HL-60 (cell line): ENCODE measurements around the gene SIAH3.

Source experiments
- DNase-seq, 2 experiments: peaks; one replicate each; pipeline ENCODE4 v3.0.0-alpha.2; 2010 to 2020; ENCODE audit warnings: low read depth in 1 of 2, low spot score in 1 of 2
- H3K27ac ChIP-seq: fragments of 250-450 bp; sonication (Bioruptor Pico); replicated peaks from 2 replicates; pipeline ENCODE4 v1.5.1; 2020; ENCODE audit warnings: mild to moderate bottlenecking, moderate library complexity
- H3K27me3 ChIP-seq: fragments of 250-450 bp; sonication (Bioruptor Pico); 2 replicates; pipeline ENCODE4 v1.5.1; 2021; ENCODE audit warnings: mild to moderate bottlenecking, moderate library complexity; ENCODE audit not compliant: insufficient read depth, poor library complexity, severe bottlenecking
- H3K4me3 ChIP-seq: replicated peaks from 2 replicates; pipeline ENCODE4 v1.5.1; 2011; ENCODE audit warnings: mild to moderate bottlenecking, control low read depth, low read length; ENCODE audit not compliant: insufficient read depth
- CTCF ChIP-seq: IDR thresholded peaks from one replicate; pipeline ENCODE4 v1.5.1; 2011; ENCODE audit warnings: low read length, control low read depth, inconsistent platforms; ENCODE audit not compliant: insufficient read depth
- GABPA ChIP-seq: IDR thresholded peaks from 2 replicates; pipeline ENCODE4 v1.6.1; 2012; ENCODE audit warnings: low read depth
- POLR2AphosphoS5 ChIP-seq: IDR thresholded peaks from 2 replicates; pipeline ENCODE4 v1.6.1; 2012; ENCODE audit warnings: low read depth
- REST ChIP-seq: IDR thresholded peaks from 2 replicates; pipeline ENCODE4 v1.6.1; 2012; ENCODE audit warnings: low read depth; ENCODE audit not compliant: insufficient replicate concordance
- SPI1 ChIP-seq: IDR thresholded peaks from 2 replicates; pipeline ENCODE4 v1.6.1; 2012; ENCODE audit warnings: low read depth, mild to moderate bottlenecking, borderline replicate concordance

SIAH3 gene

GRCh38 chr13:45826731-45827130 lies 24.8 kb downstream of the SIAH3 start:
- H3K4me3 ChIP-seq, result no peak overlapping the region
- TF ChIP-seq POLR2AphosphoS5 (peak; percentile 24; the same call in 1 of the 2 replicates), CTCF (no peak), SPI1 (0 out of 2 replicates have a peak, but pooled peaks have one; percentile 17)
- H3K27me3 ChIP-seq, result no peaks in the 10 kb centered on the region
- peak in 1 of 2 experiments; percentile 83 for DNase-seq
- H3K27ac ChIP-seq, result peak overlapping the region; percentile 41

DNA sequence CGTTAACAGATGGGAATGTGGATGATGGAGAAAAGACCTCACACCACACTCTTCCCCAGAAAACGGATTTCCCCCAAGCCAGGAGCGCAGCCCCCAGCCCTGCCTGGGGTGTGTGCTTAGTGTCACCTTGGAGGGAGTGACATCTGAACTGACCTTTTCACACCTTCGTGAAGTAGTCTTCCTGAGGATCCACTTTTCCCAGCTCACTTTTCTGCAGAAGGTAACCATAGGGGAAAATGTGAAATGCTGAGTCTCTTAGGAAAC lies 26.2 kb downstream of the SIAH3 start:
- no peak overlapping the region for H3K27ac ChIP-seq
- H3K4me3 ChIP-seq, result no peak overlapping the region
- TF ChIP-seq POLR2AphosphoS5 (no peak), SPI1 (no peak), GABPA (no peak), CTCF (no peak), REST (no peak)
- H3K27me3 ChIP-seq, result no peaks in the 10 kb centered on the region
- DNase-seq, result no peak

- Histone ChIP-seq H3K27me3 (no peaks in the 10 kb centered on the region), H3K27ac (no peak overlapping the region), H3K4me3 (no peak overlapping the region)
- no peak for DNase-seq
- TF ChIP-seq GABPA (no peak), SPI1 (no peak), REST (no peak), CTCF (no peak), POLR2AphosphoS5 (no peak)
These were observed 28.0 kb downstream of the SIAH3 start for GRCh38 chr13:45823583-45823982.

- Histone ChIP-seq H3K27ac (no peak overlapping the region), H3K4me3 (no peak overlapping the region), H3K27me3 (no peaks in the 10 kb centered on the region)
- TF ChIP-seq CTCF (no peak), REST (no peak), GABPA (no peak), POLR2AphosphoS5 (no peak), SPI1 (no peak)
- no peak for DNase-seq
These were observed 29.7 kb downstream of the SIAH3 start for GRCh38 chr13:45821811-45822210.
